WERI-Rb-1 (cell line): Measurements from ENCODE around the gene OR52N4.

Experiments
- DNase-seq: peaks from one replicate; pipeline ENCODE4 v3.0.0-alpha.2; 2020
- H3K27ac ChIP-seq: fragments of 250-450 bp; sonication (Bioruptor Pico); 2 replicates; pipeline ENCODE4 v1.5.1; 2020; ENCODE audit warnings: mild to moderate bottlenecking, moderate library complexity
- H3K27me3 ChIP-seq: fragments of 250-450 bp; sonication (Bioruptor Pico); 2 replicates; pipeline ENCODE4 v1.5.1; 2021; ENCODE audit warnings: mild to moderate bottlenecking, low read depth, moderate library complexity; ENCODE audit not compliant: insufficient read depth, severe bottlenecking
- H3K36me3 ChIP-seq: fragments of 250-450 bp; sonication (Bioruptor Pico); 2 replicates; pipeline ENCODE4 v1.5.1; 2020; ENCODE audit warnings: mild to moderate bottlenecking, moderate library complexity
- H3K4me3 ChIP-seq: 2 replicates; pipeline ENCODE4 v1.5.1; 2011; ENCODE audit warnings: low read depth, mild to moderate bottlenecking, control low read depth, low read length
- H3K9me3 ChIP-seq: fragments of 250-450 bp; sonication (Bioruptor Pico); 2 replicates; pipeline ENCODE4 v1.5.1; 2021; ENCODE audit warnings: mild to moderate bottlenecking, moderate library complexity; ENCODE audit not compliant: severe bottlenecking
- TF ChIP-seq, protein P1 (sequence below): IDR thresholded peaks from 2 replicates; pipeline ENCODE4 v1.5.1; 2011; ENCODE audit warnings: low read depth, mild to moderate bottlenecking, control low read depth, inconsistent platforms, low read length

OR52N4 gene

DNA sequence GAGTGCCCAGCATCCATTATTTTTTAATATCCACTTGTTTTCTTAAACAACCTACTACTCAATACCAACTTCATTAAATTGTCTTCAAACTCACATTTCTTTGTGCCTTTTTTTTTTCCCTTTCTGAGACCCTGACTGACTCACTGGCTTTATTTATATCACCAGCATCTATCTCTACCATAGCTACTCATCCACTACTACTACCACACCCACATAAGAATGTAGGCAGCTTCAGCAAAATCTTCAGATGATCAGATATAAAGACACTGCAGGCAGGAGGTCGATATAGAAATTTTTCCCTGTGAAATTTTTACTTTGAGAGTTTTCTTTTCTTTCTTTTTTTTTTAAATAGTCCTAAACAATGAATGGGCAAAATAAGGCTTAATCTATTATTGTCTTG is 15.6 kb upstream of the OR52N4 start:
- no peak for DNase-seq
- Histone ChIP-seq H3K27me3 (peaks cover 35% of the 10 kb centered on the region), H3K27ac (no peak overlapping the region), H3K36me3 (no peaks in the 10 kb centered on the region), H3K9me3 (no peaks in the 10 kb centered on the region), H3K4me3 (no peak overlapping the region)
- TF ChIP-seq, protein P1, sequence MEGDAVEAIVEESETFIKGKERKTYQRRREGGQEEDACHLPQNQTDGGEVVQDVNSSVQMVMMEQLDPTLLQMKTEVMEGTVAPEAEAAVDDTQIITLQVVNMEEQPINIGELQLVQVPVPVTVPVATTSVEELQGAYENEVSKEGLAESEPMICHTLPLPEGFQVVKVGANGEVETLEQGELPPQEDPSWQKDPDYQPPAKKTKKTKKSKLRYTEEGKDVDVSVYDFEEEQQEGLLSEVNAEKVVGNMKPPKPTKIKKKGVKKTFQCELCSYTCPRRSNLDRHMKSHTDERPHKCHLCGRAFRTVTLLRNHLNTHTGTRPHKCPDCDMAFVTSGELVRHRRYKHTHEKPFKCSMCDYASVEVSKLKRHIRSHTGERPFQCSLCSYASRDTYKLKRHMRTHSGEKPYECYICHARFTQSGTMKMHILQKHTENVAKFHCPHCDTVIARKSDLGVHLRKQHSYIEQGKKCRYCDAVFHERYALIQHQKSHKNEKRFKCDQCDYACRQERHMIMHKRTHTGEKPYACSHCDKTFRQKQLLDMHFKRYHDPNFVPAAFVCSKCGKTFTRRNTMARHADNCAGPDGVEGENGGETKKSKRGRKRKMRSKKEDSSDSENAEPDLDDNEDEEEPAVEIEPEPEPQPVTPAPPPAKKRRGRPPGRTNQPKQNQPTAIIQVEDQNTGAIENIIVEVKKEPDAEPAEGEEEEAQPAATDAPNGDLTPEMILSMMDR, result no peak

DNA sequence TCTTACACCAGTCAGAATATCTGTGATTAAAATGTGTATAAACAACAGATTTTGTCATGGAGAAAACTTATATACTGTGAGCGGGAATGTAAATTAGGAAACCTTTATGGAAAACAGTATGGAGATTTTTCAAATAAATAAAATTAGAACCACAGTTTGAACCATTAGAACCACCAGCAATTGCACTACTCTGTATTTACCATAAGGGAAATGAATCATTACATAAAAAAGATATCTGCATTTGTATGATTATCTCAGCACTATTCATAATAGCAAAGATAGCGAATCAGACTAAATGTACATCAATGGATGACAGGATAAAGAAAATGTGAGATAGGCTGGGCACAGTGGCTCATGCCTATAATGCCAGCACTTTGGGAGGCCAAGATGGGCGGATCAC is 7.4 kb upstream of the OR52N4 start:
- Histone ChIP-seq H3K36me3 (no peaks in the 10 kb centered on the region), H3K27ac (no peak overlapping the region), H3K27me3 (peaks cover 66% of the 10 kb centered on the region), H3K9me3 (no peaks in the 10 kb centered on the region), H3K4me3 (no peak overlapping the region)
- TF ChIP-seq, protein P1, result no peak
- no peak for DNase-seq

DNA sequence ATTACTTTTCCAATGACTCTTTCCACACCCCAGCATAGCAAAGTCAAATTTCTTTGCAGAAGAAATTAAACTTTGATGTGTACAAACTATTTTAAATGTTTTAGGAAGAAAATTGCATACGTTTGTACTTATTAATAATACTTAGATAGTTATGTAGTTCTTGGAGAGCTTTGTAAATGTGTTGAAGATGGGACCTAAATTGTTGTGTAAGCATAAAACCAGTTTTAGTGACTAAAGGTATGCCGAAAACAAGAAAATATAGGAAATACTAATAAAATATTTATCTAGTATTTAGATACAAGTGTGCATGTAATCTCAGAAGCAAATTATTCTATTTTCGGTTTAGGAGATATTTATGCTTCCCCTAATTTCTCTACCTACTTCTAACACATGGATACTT is 4.2 kb upstream of the OR52N4 start:
- Histone ChIP-seq H3K27ac (no peak overlapping the region), H3K4me3 (no peak overlapping the region), H3K36me3 (no peaks in the 10 kb centered on the region), H3K27me3 (peaks cover 47% of the 10 kb centered on the region), H3K9me3 (no peaks in the 10 kb centered on the region)
- TF ChIP-seq, protein P1, result no peak
- no peak for DNase-seq

DNA sequence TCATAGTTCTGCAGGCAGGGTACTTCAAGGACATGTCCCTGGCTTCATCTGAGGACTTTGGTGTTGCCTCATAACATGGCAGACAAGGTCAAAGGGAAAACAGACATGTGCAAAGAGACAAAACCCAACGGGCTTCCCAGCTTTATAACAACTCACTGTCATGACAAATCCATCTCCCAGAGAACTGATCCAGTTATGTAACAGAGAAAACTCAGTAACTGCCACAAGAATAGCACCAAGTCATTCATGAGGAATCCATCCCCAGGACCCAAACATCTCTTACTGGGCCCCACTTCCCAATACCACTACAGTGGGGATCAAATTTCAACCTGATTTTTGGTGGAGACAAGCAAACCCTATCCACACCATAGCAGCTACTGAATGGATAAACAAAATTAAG is 13.0 kb downstream of the OR52N4 start:
- Histone ChIP-seq H3K4me3 (no peak overlapping the region), H3K9me3 (no peaks in the 10 kb centered on the region), H3K27me3 (peaks cover 40% of the 10 kb centered on the region), H3K36me3 (no peaks in the 10 kb centered on the region), H3K27ac (no peak overlapping the region)
- DNase-seq, result no peak
- TF ChIP-seq, protein P1, result no peak

DNA sequence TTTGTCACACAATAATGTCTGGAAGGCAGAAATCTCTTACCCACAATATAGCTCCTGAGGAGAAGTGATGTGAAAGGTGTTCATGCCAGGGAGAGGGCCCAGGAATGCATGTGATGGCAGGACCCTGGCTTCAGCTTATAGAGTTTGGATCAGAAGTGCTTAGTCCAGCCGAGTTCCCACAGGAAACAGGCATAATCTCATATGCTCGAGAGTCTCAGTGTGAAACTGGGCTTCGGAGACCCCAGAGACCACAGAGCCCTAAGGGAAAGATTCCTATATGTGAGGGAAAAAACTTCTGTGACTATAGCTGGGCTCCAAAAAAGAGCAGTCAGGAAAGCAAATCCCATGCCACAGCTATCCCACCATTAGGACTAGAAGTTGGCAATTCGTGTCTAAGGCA is 29.2 kb downstream of the OR52N4 start, which contains the start of gene OR52N5:
TSS of gene OR52N5 (minus strand) at position 101 of the 400 bp plus-strand sequence. CDS start 4,721 bp downstream, outside the sequence.
- TF ChIP-seq, protein P1, result no peak
- no peak within 1 kb of the TSS for H3K27ac ChIP-seq
- DNase-seq, result no peak
- no peaks in the 10 kb centered on the region for H3K9me3 ChIP-seq
- no peak within 1 kb of the TSS for H3K4me3 ChIP-seq
- peaks cover 19% of the 10 kb centered on the region for H3K27me3 ChIP-seq
- no peaks in the 10 kb centered on the region for H3K36me3 ChIP-seq

DNA sequence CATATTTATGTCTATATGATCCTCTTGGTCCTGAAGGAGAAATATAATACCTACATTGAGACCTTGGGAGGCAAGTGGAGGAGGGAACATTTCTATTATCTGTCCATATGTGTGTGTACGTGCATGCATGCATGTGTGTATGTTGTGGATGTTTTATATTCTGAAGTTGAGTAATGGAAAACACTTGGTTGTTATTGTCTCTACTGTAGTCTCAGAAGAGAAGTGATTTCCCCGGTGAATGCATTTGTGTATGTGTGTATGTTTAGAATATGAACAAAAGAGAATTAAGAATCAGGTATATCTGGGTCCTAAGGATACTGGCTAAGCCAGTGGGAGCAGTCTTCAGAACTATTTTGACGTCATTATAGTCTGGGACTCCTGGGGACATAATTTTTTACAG is 37.1 kb downstream of the OR52N4 start, which contains the start of gene OR52N1:
TSS of gene OR52N1 (minus strand) at position 101 of the 400 bp plus-strand sequence. CDS start 2,449 bp downstream, outside the sequence.
- Histone ChIP-seq H3K4me3 (no peak within 1 kb of the TSS), H3K36me3 (no peaks in the 10 kb centered on the region), H3K27me3 (peaks cover 8% of the 10 kb centered on the region), H3K27ac (no peak within 1 kb of the TSS), H3K9me3 (no peaks in the 10 kb centered on the region)
- DNase-seq, result no peak
- TF ChIP-seq, protein P1, result no peak
